RWPE2 (cell line): ENCODE results near the gene KRTAP5-5.
A peak's percentile ranks its signal among the peaks of the same experiment; 100 is the strongest.
"Not testable (repeated sequence)": the region's sequence is repeated elsewhere in the genome, so short reads cannot be mapped to it uniquely, and the experiment has no call there.

Experiments
- ATAC-seq: fragments of 200-7000 bp; cut with Tn5 transposase; 3 replicates; pipeline ENCODE4 v1.9.1; 2021; ENCODE audit warnings: low read depth
- DNase-seq: peaks from one replicate; pipeline ENCODE4 v3.0.0-alpha.2; 2020; ENCODE audit warnings: low spot score
- H3K27ac ChIP-seq: fragments of 450-650 bp; 2 replicates; pipeline ENCODE4 v1.5.1; 2017; ENCODE audit warnings: mild to moderate bottlenecking; ENCODE audit not compliant: poor library complexity, severe bottlenecking
- H3K27me3 ChIP-seq: fragments of 250-450 bp; sonication (Bioruptor Pico); 2 replicates; pipeline ENCODE4 v1.5.1; 2021; ENCODE audit warnings: mild to moderate bottlenecking, moderate library complexity; ENCODE audit not compliant: insufficient read depth, poor library complexity, severe bottlenecking
- H3K36me3 ChIP-seq: fragments of 250-450 bp; sonication (Bioruptor Pico); 2 replicates; pipeline ENCODE4 v1.5.1; 2020; ENCODE audit warnings: low read depth, mild to moderate bottlenecking, moderate library complexity
- H3K4me1 ChIP-seq: fragments of 250-450 bp; sonication (Bioruptor Pico); 2 replicates; pipeline ENCODE4 v1.5.1; 2021; ENCODE audit warnings: mild to moderate bottlenecking, moderate library complexity; ENCODE audit not compliant: insufficient read depth, poor library complexity, severe bottlenecking
- H3K4me3 ChIP-seq: fragments of 250-450 bp; sonication (Bioruptor Pico); 2 replicates; pipeline ENCODE4 v1.5.1; 2021; ENCODE audit warnings: mild to moderate bottlenecking, moderate library complexity; ENCODE audit not compliant: severe bottlenecking
- H3K9me3 ChIP-seq: fragments of 250-450 bp; sonication (Bioruptor Pico); 2 replicates; pipeline ENCODE4 v1.5.1; 2021; ENCODE audit warnings: mild to moderate bottlenecking, moderate library complexity; ENCODE audit not compliant: severe bottlenecking
- CTCF ChIP-seq: fragments of 450-650 bp; IDR thresholded peaks from one replicate; pipeline ENCODE4 v1.5.1; 2017; ENCODE audit warnings: mild to moderate bottlenecking, moderate library complexity; ENCODE audit not compliant: poor library complexity, severe bottlenecking

The KRTAP5-5 gene

GRCh38 chr11:1629326-1630185, at the start of gene KRTAP5-5:
TSS of gene KRTAP5-5 (plus strand) at chr11:1629775. CDS start at chr11:1629841, 66 bp downstream.
- DNase-seq (peak; percentile 23), ATAC-seq (no peak)
- Histone ChIP-seq H3K4me3 (no peak within 1 kb of the TSS), H3K9me3 (no peaks in the 10 kb centered on the region), H3K36me3 (no peaks in the 10 kb centered on the region), H3K27me3 (peaks cover 25% of the 10 kb centered on the region), H3K4me1 (no peaks in the 10 kb centered on the region), H3K27ac (no peak within 1 kb of the TSS)
- no peak for TF ChIP-seq CTCF

GRCh38 chr11:1581976-1582375, 47.6 kb upstream of the KRTAP5-5 start:
- no peak for TF ChIP-seq CTCF
- Histone ChIP-seq H3K4me3 (no peak overlapping the region), H3K36me3 (no peaks in the 10 kb centered on the region), H3K4me1 (no peaks in the 10 kb centered on the region), H3K9me3 (peaks cover 2% of the 10 kb centered on the region), H3K27ac (no peak overlapping the region), H3K27me3 (no peaks in the 10 kb centered on the region)
- no peak for ATAC-seq
- no peak for DNase-seq

GRCh38 chr11:1582909-1583308, 46.7 kb upstream of the KRTAP5-5 start:
- not testable (repeated sequence) for H3K36me3 ChIP-seq, H3K4me1 ChIP-seq, H3K4me3 ChIP-seq, ATAC-seq, H3K27ac ChIP-seq, DNase-seq, H3K27me3 ChIP-seq, H3K9me3 ChIP-seq

- not testable (repeated sequence) for H3K4me3 ChIP-seq, ATAC-seq, H3K36me3 ChIP-seq, H3K4me1 ChIP-seq, H3K9me3 ChIP-seq, DNase-seq, H3K27me3 ChIP-seq, H3K27ac ChIP-seq
Observed at GRCh38 chr11:1584661-1585370, 44.8 kb upstream of the KRTAP5-5 start, which contains the start of gene KRTAP5-1. TSS of gene KRTAP5-1 (minus strand) at chr11:1585283. CDS start at chr11:1585249, 34 bp downstream.

- Histone ChIP-seq H3K4me3 (no peak overlapping the region), H3K9me3 (no peaks in the 10 kb centered on the region), H3K27ac (no peak overlapping the region), H3K4me1 (no peaks in the 10 kb centered on the region), H3K27me3 (no peaks in the 10 kb centered on the region), H3K36me3 (no peaks in the 10 kb centered on the region)
- no peak for ATAC-seq
- no peak for DNase-seq
- no peak for TF ChIP-seq CTCF
Observed at GRCh38 chr11:1586699-1587098, 42.9 kb upstream of the KRTAP5-5 start.

GRCh38 chr11:1589191-1589963, 40.2 kb upstream of the KRTAP5-5 start:
- not testable (repeated sequence) for H3K27ac ChIP-seq, H3K4me3 ChIP-seq, H3K4me1 ChIP-seq, H3K9me3 ChIP-seq, H3K36me3 ChIP-seq, H3K27me3 ChIP-seq, DNase-seq
- ATAC-seq = peak; percentile 68
